ENCODE measurements around the gene SORL1-AS1.

SORL1-AS1 gene

GRCh38 chr11:121453589-121454299, 977 bp upstream of the SORL1-AS1 start:
- DNase-seq = no peak
- intact Hi-C loops (cut with micrococcal nuclease) = loop anchor here (1.0 to 5.0 kb wide), 2 partner anchors 11 to 84 kb away; no protein-coding TSS in a partner anchor
- Mint-ChIP-seq H3K4me3 (peak overlapping the region; percentile 93), H3K9me3 (no peaks in the 10 kb centered on the region), H3K36me3 (ENCODE audit: low read depth) (peaks cover 37% of the 10 kb centered on the region), H3K27me3 (no peaks in the 10 kb centered on the region), H3K27ac (peak overlapping the region; percentile 99), H3K4me1 (peaks cover 76% of the 10 kb centered on the region)

GRCh38 chr11:121451986-121452608, 670 bp downstream of the SORL1-AS1 start, which contains the start of gene SORL1:
Gene SORL1 (plus strand): TSS chr11:121452314. CDS start chr11:121452332, 18 bp downstream.
- peaks cover 30% of the 10 kb centered on the region for H3K36me3 Mint-ChIP-seq (ENCODE audit: low read depth)
- H3K4me3 Mint-ChIP-seq = peak within 1 kb of the TSS; percentile 93
- peak within 1 kb of the TSS; percentile 99 for H3K27ac Mint-ChIP-seq
- intact Hi-C loops (cut with micrococcal nuclease) = loop anchor here (1.0 to 5.0 kb wide), 4 partner anchors 30 to 139 kb away; no protein-coding TSS in a partner anchor
- peaks cover 78% of the 10 kb centered on the region for H3K4me1 Mint-ChIP-seq
- no peaks in the 10 kb centered on the region for H3K27me3 Mint-ChIP-seq
- DNase-seq = peak; percentile 92
- no peaks in the 10 kb centered on the region for H3K9me3 Mint-ChIP-seq

- Mint-ChIP-seq H3K27ac (peak overlapping the region; percentile 83), H3K4me1 (peaks cover 77% of the 10 kb centered on the region), H3K4me3 (peak overlapping the region; percentile 93), H3K27me3 (no peaks in the 10 kb centered on the region), H3K9me3 (no peaks in the 10 kb centered on the region), H3K36me3 (ENCODE audit: low read depth) (peaks cover 28% of the 10 kb centered on the region)
- intact Hi-C loops (cut with micrococcal nuclease) = loop anchor here (2.0 to 5.0 kb wide), 3 partner anchors 31 to 139 kb away; no protein-coding TSS in a partner anchor
- peak; percentile 77 for DNase-seq
Observed at GRCh38 chr11:121451178-121451985, 1.4 kb downstream of the SORL1-AS1 start.

GRCh38 chr11:121450401-121450800, 2.4 kb downstream of the SORL1-AS1 start:
- Mint-ChIP-seq H3K36me3 (ENCODE audit: low read depth) (peaks cover 30% of the 10 kb centered on the region), H3K4me1 (peaks cover 81% of the 10 kb centered on the region)

GRCh38 chr11:121449626-121450025, 3.1 kb downstream of the SORL1-AS1 start:
- H3K27me3 Mint-ChIP-seq = no peaks in the 10 kb centered on the region
- H3K36me3 Mint-ChIP-seq (ENCODE audit: low read depth) = peaks cover 25% of the 10 kb centered on the region
- peak overlapping the region; percentile 91 for H3K27ac Mint-ChIP-seq
- peak; percentile 70 for DNase-seq
- intact Hi-C loops (cut with micrococcal nuclease) = loop anchor here (1.0 to 5.0 kb wide), 4 partner anchors 17 to 141 kb away; no protein-coding TSS in a partner anchor
- peak overlapping the region; percentile 93 for H3K4me3 Mint-ChIP-seq
- H3K4me1 Mint-ChIP-seq = peaks cover 79% of the 10 kb centered on the region
- no peaks in the 10 kb centered on the region for H3K9me3 Mint-ChIP-seq

More at GRCh38 chr11:121450401-121450800, 2.4 kb downstream of the SORL1-AS1 start:
- DNase-seq = peak; percentile 83
- Mint-ChIP-seq H3K9me3 (no peaks in the 10 kb centered on the region), H3K4me3 (peak overlapping the region; percentile 93), H3K27ac (peak overlapping the region; percentile 91), H3K27me3 (no peaks in the 10 kb centered on the region)
- intact Hi-C loops (cut with micrococcal nuclease) = loop anchor here (2.0 to 5.0 kb wide), 3 partner anchors 30 to 140 kb away; no protein-coding TSS in a partner anchor

GRCh38 chr11:121449123-121449522, 3.6 kb downstream of the SORL1-AS1 start:
- Mint-ChIP-seq H3K27me3 (no peaks in the 10 kb centered on the region), H3K36me3 (ENCODE audit: low read depth) (peaks cover 24% of the 10 kb centered on the region), H3K4me1 (peaks cover 77% of the 10 kb centered on the region), H3K9me3 (no peaks in the 10 kb centered on the region), H3K4me3 (peak overlapping the region; percentile 93), H3K27ac (peak overlapping the region; percentile 91)
- peak; percentile 80 for DNase-seq
- intact Hi-C loops (cut with micrococcal nuclease) = loop anchor here (1.0 kb wide), 1 partner anchor 17 kb away; no protein-coding TSS in a partner anchor

- H3K27ac Mint-ChIP-seq = peak overlapping the region; percentile 91
- intact Hi-C loops (cut with micrococcal nuclease) = no loop called here
- H3K4me1 Mint-ChIP-seq = peaks cover 75% of the 10 kb centered on the region
- no peaks in the 10 kb centered on the region for H3K27me3 Mint-ChIP-seq
- no peaks in the 10 kb centered on the region for H3K9me3 Mint-ChIP-seq
- DNase-seq = no peak
- peaks cover 26% of the 10 kb centered on the region for H3K36me3 Mint-ChIP-seq (ENCODE audit: low read depth)
- H3K4me3 Mint-ChIP-seq = peak overlapping the region; percentile 22
Observed at GRCh38 chr11:121448431-121448941, 4.3 kb downstream of the SORL1-AS1 start.

GRCh38 chr11:121448011-121448410, 4.8 kb downstream of the SORL1-AS1 start:
- no peaks in the 10 kb centered on the region for H3K27me3 Mint-ChIP-seq
- peak overlapping the region; percentile 91 for H3K27ac Mint-ChIP-seq
- H3K36me3 Mint-ChIP-seq (ENCODE audit: low read depth) = peaks cover 25% of the 10 kb centered on the region
- no peaks in the 10 kb centered on the region for H3K9me3 Mint-ChIP-seq
- H3K4me3 Mint-ChIP-seq = peak overlapping the region; percentile 22
- no peak for DNase-seq
- intact Hi-C loops (cut with micrococcal nuclease) = no loop called here
- peaks cover 71% of the 10 kb centered on the region for H3K4me1 Mint-ChIP-seq

GRCh38 chr11:121446752-121447156, 6.0 kb downstream of the SORL1-AS1 start:
- Mint-ChIP-seq H3K27ac (peak overlapping the region; percentile 50), H3K9me3 (no peaks in the 10 kb centered on the region), H3K36me3 (ENCODE audit: low read depth) (peaks cover 22% of the 10 kb centered on the region), H3K27me3 (no peaks in the 10 kb centered on the region), H3K4me3 (no peak overlapping the region), H3K4me1 (peaks cover 67% of the 10 kb centered on the region)
- intact Hi-C loops (cut with micrococcal nuclease) = no loop called here
- DNase-seq = no peak

GRCh38 chr11:121445071-121445768, 7.5 kb downstream of the SORL1-AS1 start:
- Mint-ChIP-seq H3K4me1 (peaks cover 58% of the 10 kb centered on the region), H3K36me3 (ENCODE audit: low read depth) (peaks cover 19% of the 10 kb centered on the region), H3K9me3 (no peaks in the 10 kb centered on the region), H3K27me3 (no peaks in the 10 kb centered on the region), H3K27ac (peak overlapping the region; percentile 65), H3K4me3 (peak overlapping the region; percentile 51)
- intact Hi-C loops (cut with micrococcal nuclease) = no loop called here
- no peak for DNase-seq

GRCh38 chr11:121444526-121444925, 8.2 kb downstream of the SORL1-AS1 start:
- H3K27me3 Mint-ChIP-seq = no peaks in the 10 kb centered on the region
- no peaks in the 10 kb centered on the region for H3K9me3 Mint-ChIP-seq
- intact Hi-C loops (cut with micrococcal nuclease) = no loop called here
- no peak overlapping the region for H3K4me3 Mint-ChIP-seq
- DNase-seq = no peak
- H3K27ac Mint-ChIP-seq = no peak overlapping the region
- H3K36me3 Mint-ChIP-seq (ENCODE audit: low read depth) = peaks cover 19% of the 10 kb centered on the region
- peaks cover 51% of the 10 kb centered on the region for H3K4me1 Mint-ChIP-seq

- Mint-ChIP-seq H3K27me3 (no peaks in the 10 kb centered on the region), H3K27ac (no peak overlapping the region), H3K4me3 (no peak overlapping the region), H3K4me1 (peaks cover 47% of the 10 kb centered on the region), H3K9me3 (peaks cover 4% of the 10 kb centered on the region), H3K36me3 (ENCODE audit: low read depth) (peaks cover 23% of the 10 kb centered on the region)
- no peak for DNase-seq
- intact Hi-C loops (cut with micrococcal nuclease) = no loop called here
Observed at GRCh38 chr11:121443688-121444275, 9.0 kb downstream of the SORL1-AS1 start.
